Kidney (tissue), 14 donors: Measurements from ENCODE around the gene RABGGTA. TPM values are rescaled to one million over a fixed set of nuclear protein-coding genes. Genes with fewer than 3 reads are reported as not detected.

Source experiments
- DNase-seq, 5 donors: peaks; one replicate each; pipeline ENCODE4 v3.0.0-alpha.2; 2013 to 2020
- FAIRE-seq: peaks from 2 replicates; lab custom pipeline; 2012; peaks lifted over from hg19 to GRCh38; lab: Jason Lieb, UNC
- H3K27ac ChIP-seq, 2 donors: one replicate each; pipeline ENCODE4 v1.7.0; 2013; ENCODE audit warnings: low read depth in 2 of 2, low read length in 2 of 2, inconsistent platforms in 1 of 2
- H3K27me3 ChIP-seq: one replicate; pipeline ENCODE4 v1.7.1; 2013; ENCODE audit warnings: low read length, inconsistent platforms; ENCODE audit not compliant: control insufficient read depth, insufficient read depth
- H3K36me3 ChIP-seq, 3 donors: one replicate each; pipeline versions ENCODE4 v1.7.0 to v1.7.1; 2013; ENCODE audit warnings: low read length in 3 of 3, control low read depth in 1 of 3, inconsistent platforms in 1 of 3; ENCODE audit not compliant: insufficient read depth in 3 of 3, control insufficient read depth in 2 of 3
- H3K4me1 ChIP-seq, 3 donors: one replicate each; pipeline versions ENCODE4 v1.7.0 to v1.7.1; 2013; ENCODE audit warnings: low read length in 3 of 3, inconsistent platforms in 1 of 3, low read depth in 1 of 3; ENCODE audit not compliant: control insufficient read depth in 2 of 3, insufficient read depth in 2 of 3
- H3K4me3 ChIP-seq, 3 donors: one replicate each; pipeline versions ENCODE4 v1.7.0 to v1.8.1; 2013; ENCODE audit warnings: low read length in 3 of 3, control low read depth in 1 of 3, inconsistent platforms in 1 of 3
- H3K9ac ChIP-seq, 3 donors: one replicate each; pipeline versions ENCODE4 v1.7.0 to v1.7.1; 2013; ENCODE audit warnings: low read length in 3 of 3, control low read depth in 1 of 3, inconsistent platforms in 1 of 3
- H3K9me3 ChIP-seq, 3 donors: one replicate each; pipeline versions ENCODE4 v1.7.0 to v1.7.1; 2013; ENCODE audit warnings: low read length in 3 of 3, control low read depth in 1 of 3, inconsistent platforms in 1 of 3; ENCODE audit not compliant: control insufficient read depth in 2 of 3, insufficient read depth in 1 of 3
- intact Hi-C: fragments of 100-400 bp; cut with DNase I; formaldehyde crosslinking; loops from one replicate; pipeline ENCODE4 v1.11.1; 2022
- polyA plus RNA-seq: library from polyadenylated mRNA; stranded (reverse); fragments of 350-450 nt; fragmentation: Illumina TruSeq; extraction: RNeasy Lipid Tissue Mini Kit (QIAGEN cat#74804); gene quantifications from one replicate; pipeline ENCODE4 v1.2.3, GENCODE V29; 2014; ENCODE audit warnings: low read depth, low replicate concordance; ENCODE audit not compliant: insufficient read depth
- total RNA-seq: library from RNA; stranded (reverse); fragmentation: NEBNext Ultra II Directional; extraction: Animal tissue kit (Norgen Biotek cat#: 25700); gene quantifications from one replicate; pipeline ENCODE4 v1.2.1, GENCODE V29; 2021
- TF ChIP-seq, protein P1 (sequence below): IDR thresholded peaks from 3 replicates; pipeline ENCODE4 v1.5.1; 2012; ENCODE audit warnings: mild to moderate bottlenecking, moderate library complexity, borderline replicate concordance; ENCODE audit not compliant: insufficient read depth; ENCODE audit errors: extremely low read depth
- donor health status: control.
- donor health status: control.
- donor health status: control.
- donor health status: control.
- donor health status: control.
- donor health status: DM: yes; HTN: yes; CAD: no.
- donor health status: Normal renal cell carcinoma (clear cell type).

The RABGGTA gene
- total and polyA plus RNA-seq, 2 donors from 2014 or later, result 25.8 to 33.9 TPM

DNA sequence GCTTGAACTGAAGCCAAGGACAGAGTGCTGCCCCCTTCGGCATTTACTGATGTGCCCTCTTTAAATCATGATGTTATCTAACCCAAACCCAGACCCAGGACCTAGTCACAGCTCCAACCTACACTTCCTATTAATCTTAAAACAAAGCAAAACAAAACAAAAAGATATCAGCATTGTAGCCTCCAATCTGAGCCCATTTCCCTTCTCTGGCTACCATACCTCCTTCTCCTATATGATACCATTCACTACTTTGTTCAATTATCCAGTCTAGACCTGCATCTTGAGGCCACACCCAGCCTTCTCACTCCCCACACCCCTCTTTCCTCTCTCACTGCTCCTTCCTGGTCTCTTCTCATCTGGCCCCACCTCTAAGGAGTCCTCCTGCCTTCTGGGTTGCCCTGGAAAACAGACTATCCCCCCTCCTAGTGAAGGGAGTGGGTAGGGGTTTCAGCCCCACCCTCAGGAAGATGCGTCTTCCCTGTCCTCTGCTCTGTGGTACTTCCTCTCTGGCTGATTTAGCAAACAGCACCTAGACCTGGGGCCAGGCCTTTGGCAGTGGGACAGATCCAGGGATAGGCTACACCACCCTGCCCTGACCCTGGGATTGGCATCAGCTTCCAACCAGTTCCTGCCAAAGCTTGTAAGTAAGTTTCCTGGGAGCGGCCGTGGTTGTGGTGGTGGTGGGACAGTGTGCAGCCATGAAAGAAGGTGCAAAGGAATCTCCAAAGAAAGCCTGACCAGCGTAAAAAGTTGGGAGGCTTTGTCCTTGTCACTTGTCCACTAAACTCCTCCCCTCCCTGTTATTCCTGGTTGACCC lies 43.2 kb upstream of the RABGGTA start:
- no peak for FAIRE-seq
- intact Hi-C loops, result no loop called here

DNA sequence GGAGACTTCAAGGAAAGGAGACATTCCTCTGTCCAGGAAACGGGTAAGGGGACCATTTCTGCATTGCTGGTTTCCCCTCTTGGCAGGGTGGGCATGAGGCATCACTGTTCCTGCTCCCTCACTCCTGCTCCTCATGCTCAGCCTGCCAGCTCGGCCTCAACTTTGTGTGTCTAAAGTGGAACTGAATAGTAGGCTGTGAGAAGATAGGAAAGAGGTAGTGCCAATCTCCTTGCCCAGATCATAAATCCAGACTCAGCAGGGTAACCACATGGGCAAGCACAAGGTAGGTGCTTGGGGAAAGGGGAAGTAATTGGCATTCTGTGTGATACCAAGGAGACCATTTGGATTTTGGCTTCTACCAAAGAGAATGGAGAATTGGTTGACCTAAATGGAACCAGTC lies 42.5 kb upstream of the RABGGTA start:
- H3K27me3 ChIP-seq, result peaks cover 9% of the 10 kb centered on the region
- no peak overlapping the region for H3K4me3 ChIP-seq
- intact Hi-C loops, result no loop called here
- TF ChIP-seq, protein P1, sequence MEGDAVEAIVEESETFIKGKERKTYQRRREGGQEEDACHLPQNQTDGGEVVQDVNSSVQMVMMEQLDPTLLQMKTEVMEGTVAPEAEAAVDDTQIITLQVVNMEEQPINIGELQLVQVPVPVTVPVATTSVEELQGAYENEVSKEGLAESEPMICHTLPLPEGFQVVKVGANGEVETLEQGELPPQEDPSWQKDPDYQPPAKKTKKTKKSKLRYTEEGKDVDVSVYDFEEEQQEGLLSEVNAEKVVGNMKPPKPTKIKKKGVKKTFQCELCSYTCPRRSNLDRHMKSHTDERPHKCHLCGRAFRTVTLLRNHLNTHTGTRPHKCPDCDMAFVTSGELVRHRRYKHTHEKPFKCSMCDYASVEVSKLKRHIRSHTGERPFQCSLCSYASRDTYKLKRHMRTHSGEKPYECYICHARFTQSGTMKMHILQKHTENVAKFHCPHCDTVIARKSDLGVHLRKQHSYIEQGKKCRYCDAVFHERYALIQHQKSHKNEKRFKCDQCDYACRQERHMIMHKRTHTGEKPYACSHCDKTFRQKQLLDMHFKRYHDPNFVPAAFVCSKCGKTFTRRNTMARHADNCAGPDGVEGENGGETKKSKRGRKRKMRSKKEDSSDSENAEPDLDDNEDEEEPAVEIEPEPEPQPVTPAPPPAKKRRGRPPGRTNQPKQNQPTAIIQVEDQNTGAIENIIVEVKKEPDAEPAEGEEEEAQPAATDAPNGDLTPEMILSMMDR, result no peak
- DNase-seq, result no peak
- no peaks in the 10 kb centered on the region for H3K36me3 ChIP-seq
- no peak for FAIRE-seq
- no peak overlapping the region for H3K9ac ChIP-seq
- H3K4me1 ChIP-seq, result peaks cover 0 to 35% (median 29%) of the 10 kb centered on the region in 3 donors
- H3K27ac ChIP-seq, result peak overlapping the region in 1 of 2 donors; percentile 38
- H3K9me3 ChIP-seq, result no peaks in the 10 kb centered on the region

More for the DNA sequence above, 43.2 kb upstream of the RABGGTA start:
- peaks cover 0 to 32% (median 28%) of the 10 kb centered on the region in 3 donors for H3K4me1 ChIP-seq
- H3K4me3 ChIP-seq, result no peak overlapping the region
- peaks cover 9% of the 10 kb centered on the region for H3K27me3 ChIP-seq
- TF ChIP-seq, protein P1, result no peak
- H3K27ac ChIP-seq, result no peak overlapping the region
- H3K36me3 ChIP-seq, result no peaks in the 10 kb centered on the region
- H3K9ac ChIP-seq, result no peak overlapping the region
- H3K9me3 ChIP-seq, result no peaks in the 10 kb centered on the region
- no peak for DNase-seq

DNA sequence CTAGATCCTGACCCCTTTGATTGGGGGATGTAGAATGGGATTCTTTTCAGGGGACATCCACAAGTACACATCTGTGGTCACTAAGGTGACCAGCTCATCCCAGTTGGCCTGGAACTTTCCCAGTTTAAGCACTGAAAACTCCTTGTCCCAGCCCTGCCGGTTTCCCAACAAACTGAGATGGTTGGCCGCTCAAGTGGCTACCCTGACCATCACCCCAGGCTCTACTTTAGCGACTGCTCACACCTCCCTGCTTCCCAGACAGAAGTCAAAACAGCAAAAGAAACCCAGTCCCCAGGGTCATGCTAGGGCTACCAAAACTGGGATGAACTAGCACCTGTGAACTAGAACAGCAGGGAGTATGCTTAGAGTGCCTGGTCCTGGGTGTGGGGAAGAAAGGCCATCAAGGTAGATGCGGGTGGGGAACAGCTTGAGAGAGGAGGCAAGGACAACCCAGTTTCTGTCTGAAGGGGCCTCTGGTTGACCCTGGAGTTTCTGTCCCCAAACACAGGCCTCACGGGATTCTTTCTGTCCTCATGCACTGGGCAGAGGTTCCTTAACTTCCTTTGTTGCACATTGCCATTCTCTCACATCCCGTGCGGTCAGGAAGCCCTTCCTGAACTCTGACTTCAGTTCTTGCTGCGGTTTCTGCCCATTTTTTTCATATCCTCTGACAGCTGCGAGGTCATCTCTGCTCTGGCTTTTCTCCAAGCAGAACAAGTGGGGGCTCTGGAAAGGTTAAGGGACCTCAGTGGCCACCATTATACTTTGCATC lies 41.5 kb upstream of the RABGGTA start:
- peaks cover 9% of the 10 kb centered on the region for H3K27me3 ChIP-seq
- DNase-seq (no peak), FAIRE-seq (no peak)
- H3K4me1 ChIP-seq, result peaks cover 0 to 43% (median 31%) of the 10 kb centered on the region in 3 donors
- H3K4me3 ChIP-seq, result no peak overlapping the region
- TF ChIP-seq, protein P1, result no peak
- intact Hi-C loops, result no loop called here
- peak overlapping the region; percentile 16 to 63 for H3K27ac ChIP-seq
- peak overlapping the region in 1 of 3 donors; percentile 30 for H3K9ac ChIP-seq
- H3K36me3 ChIP-seq, result no peaks in the 10 kb centered on the region
- no peaks in the 10 kb centered on the region for H3K9me3 ChIP-seq
